Iris pigment epithelial cell (primary cell): ENCODE measurements around the gene ZFYVE9.

Experiments
- DNase-seq: peaks from one replicate; pipeline ENCODE4 v3.0.0-alpha.2; 2011; ENCODE audit warnings: low read depth

ZFYVE9 gene

GRCh38 chr1:52240592-52241210, 98.8 kb downstream of the ZFYVE9 start:
- DNase-seq = no peak

- DNase-seq = no peak
Measured at GRCh38 chr1:52243221-52243987, 101.5 kb downstream of the ZFYVE9 start.

- no peak for DNase-seq
Measured at GRCh38 chr1:52249831-52250230, 107.9 kb downstream of the ZFYVE9 start.

GRCh38 chr1:52253421-52253820, 111.5 kb downstream of the ZFYVE9 start:
- no peak for DNase-seq

GRCh38 chr1:52259886-52260285, 118.0 kb downstream of the ZFYVE9 start:
- peak; percentile 9 for DNase-seq

- DNase-seq = peak; percentile 13
Measured at GRCh38 chr1:52263153-52263910, 121.4 kb downstream of the ZFYVE9 start.

- DNase-seq = peak; percentile 62
Measured at GRCh38 chr1:52264530-52265115, 122.7 kb downstream of the ZFYVE9 start.

GRCh38 chr1:52266507-52266906, 124.6 kb downstream of the ZFYVE9 start:
- no peak for DNase-seq

- DNase-seq = peak; percentile 51
Measured at GRCh38 chr1:52268372-52268771, 126.5 kb downstream of the ZFYVE9 start.

- DNase-seq = peak; percentile 89
Measured at GRCh38 chr1:52281518-52281917, 139.6 kb downstream of the ZFYVE9 start.

- peak; percentile 86 for DNase-seq
Measured at GRCh38 chr1:52288286-52288685, 146.4 kb downstream of the ZFYVE9 start.

GRCh38 chr1:52294580-52294979, 152.7 kb downstream of the ZFYVE9 start:
- DNase-seq = peak; percentile 27

- peak; percentile 73 for DNase-seq
Measured at GRCh38 chr1:52296345-52296744, 154.5 kb downstream of the ZFYVE9 start.

GRCh38 chr1:52305417-52306226, 163.7 kb downstream of the ZFYVE9 start:
- DNase-seq = no peak

GRCh38 chr1:52306227-52307006, 164.5 kb downstream of the ZFYVE9 start:
- DNase-seq = no peak

- DNase-seq = no peak
Measured at GRCh38 chr1:52321061-52321460, 179.2 kb downstream of the ZFYVE9 start.

GRCh38 chr1:52323731-52324130, 181.8 kb downstream of the ZFYVE9 start:
- no peak for DNase-seq

- DNase-seq = no peak
Measured at GRCh38 chr1:52325786-52326185, 183.9 kb downstream of the ZFYVE9 start.

- DNase-seq = peak; percentile 44
Measured at GRCh38 chr1:52328615-52329014, 186.7 kb downstream of the ZFYVE9 start.

GRCh38 chr1:52332411-52332810, 190.5 kb downstream of the ZFYVE9 start:
- DNase-seq = no peak
